ENCODE results near the gene ZP4. TPM values are rescaled to one million over a fixed set of nuclear protein-coding genes. Genes with fewer than 3 reads are reported as not detected.

ZP4 gene
- total and polyA plus RNA-seq, 5 donors, result not detected

GRCh38 chr1:237878406-237878805 is 12.3 kb downstream of the ZP4 start:
- intact Hi-C loops (cut with DNase I), result no loop called here
- H3K9me3 ChIP-seq (ENCODE audit: control insufficient read depth, low read length), result no peaks in the 10 kb centered on the region
- no peaks in the 10 kb centered on the region for H3K4me1 ChIP-seq (ENCODE audit: control insufficient read depth, insufficient read depth, low read length)
- ATAC-seq, result no peak
- no peak overlapping the region for H3K4me3 ChIP-seq (ENCODE audit: low read length)
- DNase-seq, result no peak
- no peaks in the 10 kb centered on the region for H3K27me3 ChIP-seq (ENCODE audit: control insufficient read depth, insufficient read depth)
- no peak overlapping the region for H3K27ac ChIP-seq (ENCODE audit: low read length)
- 77% methylated on average over 1 of the region's 1 CpG for WGBS

DNA sequence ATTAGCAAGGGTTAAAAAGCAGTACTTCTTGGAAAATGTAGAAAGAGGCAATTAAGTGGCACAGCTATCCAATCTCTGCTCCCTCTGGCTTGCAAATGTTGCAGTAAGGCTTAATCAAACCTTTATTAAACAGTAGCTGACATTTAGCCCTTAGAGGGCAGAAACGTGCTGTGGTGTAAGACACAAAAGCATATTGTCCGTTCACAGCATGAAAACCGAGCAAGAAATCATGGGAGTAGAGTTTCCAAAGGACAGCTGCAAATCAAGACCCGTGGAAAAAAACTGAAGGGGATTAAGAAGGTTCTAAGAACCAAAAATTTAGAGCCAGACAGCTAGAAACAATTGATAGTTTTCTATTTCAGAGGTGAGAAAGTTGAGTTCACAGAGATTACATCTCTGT is 13.1 kb downstream of the ZP4 start:
- H3K27me3 ChIP-seq (ENCODE audit: control insufficient read depth, insufficient read depth), result no peaks in the 10 kb centered on the region
- H3K4me3 ChIP-seq (ENCODE audit: low read length), result no peak overlapping the region
- ATAC-seq (no peak), DNase-seq (no peak)
- no peaks in the 10 kb centered on the region for H3K9me3 ChIP-seq (ENCODE audit: control insufficient read depth, low read length)
- no peak overlapping the region for H3K27ac ChIP-seq (ENCODE audit: low read length)
- 46% methylated on average over 4 of the region's 4 CpGs for whole genome bisulfite sequencing
- no peaks in the 10 kb centered on the region for H3K4me1 ChIP-seq (ENCODE audit: control insufficient read depth, insufficient read depth, low read length)
- intact Hi-C loops (cut with DNase I), result no loop called here

- H3K4me1 ChIP-seq (ENCODE audit: control insufficient read depth, insufficient read depth, low read length), result no peaks in the 10 kb centered on the region
- DNase-seq (no peak), ATAC-seq (no peak)
- intact Hi-C loops (cut with DNase I), result no loop called here
- no peak overlapping the region for H3K4me3 ChIP-seq (ENCODE audit: low read length)
- 84% methylated on average over 8 of the region's 8 CpGs for WGBS
- no peaks in the 10 kb centered on the region for H3K27me3 ChIP-seq (ENCODE audit: control insufficient read depth, insufficient read depth)
- H3K9me3 ChIP-seq (ENCODE audit: control insufficient read depth, low read length), result no peaks in the 10 kb centered on the region
- H3K27ac ChIP-seq (ENCODE audit: low read length), result no peak overlapping the region
These were observed 15.4 kb downstream of the ZP4 start for GRCh38 chr1:237875291-237875690.

DNA sequence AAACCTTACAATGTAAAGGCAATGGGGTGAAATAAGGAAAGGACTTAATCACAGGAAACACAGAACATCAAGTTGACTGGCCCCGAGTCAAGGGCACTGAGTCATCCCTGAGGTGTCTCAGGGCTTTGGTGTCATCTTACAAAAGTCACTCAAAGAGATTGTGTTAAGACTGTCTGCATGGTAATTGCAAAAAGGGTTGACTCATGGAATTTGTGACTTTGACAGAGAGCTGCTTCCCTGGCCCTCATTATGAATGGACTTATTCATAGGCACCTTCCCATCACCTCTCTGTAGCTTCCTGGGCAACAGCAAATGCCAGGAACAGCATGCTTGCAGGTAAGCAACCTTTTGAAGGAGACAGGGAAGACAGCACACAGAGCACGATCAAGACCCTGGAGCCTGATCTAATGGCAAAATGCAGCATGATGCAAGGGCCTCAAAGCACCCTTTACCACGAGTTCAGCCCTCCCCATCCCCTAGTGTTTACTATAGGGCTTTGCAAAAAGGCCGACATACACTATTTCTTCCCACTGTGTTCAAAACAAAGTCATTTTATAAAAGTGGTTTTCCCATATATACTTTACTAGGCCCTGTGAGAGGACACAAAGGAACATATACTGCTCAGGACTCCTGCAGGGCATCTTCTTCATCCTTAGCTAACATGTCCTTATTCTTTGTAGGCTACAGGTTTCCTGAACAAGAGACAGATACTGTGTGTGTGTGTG is 17.1 kb downstream of the ZP4 start:
- Histone ChIP-seq H3K9me3 (ENCODE audit: control insufficient read depth, low read length) (no peaks in the 10 kb centered on the region), H3K4me3 (ENCODE audit: low read length) (no peak overlapping the region), H3K27ac (ENCODE audit: low read length) (no peak overlapping the region), H3K4me1 (ENCODE audit: control insufficient read depth, insufficient read depth, low read length) (no peaks in the 10 kb centered on the region), H3K27me3 (ENCODE audit: control insufficient read depth, insufficient read depth) (no peaks in the 10 kb centered on the region)
- 61% methylated on average over 4 of the region's 4 CpGs for WGBS
- DNase-seq (no peak), ATAC-seq (no peak)
- intact Hi-C loops (cut with DNase I), result no loop called here

DNA sequence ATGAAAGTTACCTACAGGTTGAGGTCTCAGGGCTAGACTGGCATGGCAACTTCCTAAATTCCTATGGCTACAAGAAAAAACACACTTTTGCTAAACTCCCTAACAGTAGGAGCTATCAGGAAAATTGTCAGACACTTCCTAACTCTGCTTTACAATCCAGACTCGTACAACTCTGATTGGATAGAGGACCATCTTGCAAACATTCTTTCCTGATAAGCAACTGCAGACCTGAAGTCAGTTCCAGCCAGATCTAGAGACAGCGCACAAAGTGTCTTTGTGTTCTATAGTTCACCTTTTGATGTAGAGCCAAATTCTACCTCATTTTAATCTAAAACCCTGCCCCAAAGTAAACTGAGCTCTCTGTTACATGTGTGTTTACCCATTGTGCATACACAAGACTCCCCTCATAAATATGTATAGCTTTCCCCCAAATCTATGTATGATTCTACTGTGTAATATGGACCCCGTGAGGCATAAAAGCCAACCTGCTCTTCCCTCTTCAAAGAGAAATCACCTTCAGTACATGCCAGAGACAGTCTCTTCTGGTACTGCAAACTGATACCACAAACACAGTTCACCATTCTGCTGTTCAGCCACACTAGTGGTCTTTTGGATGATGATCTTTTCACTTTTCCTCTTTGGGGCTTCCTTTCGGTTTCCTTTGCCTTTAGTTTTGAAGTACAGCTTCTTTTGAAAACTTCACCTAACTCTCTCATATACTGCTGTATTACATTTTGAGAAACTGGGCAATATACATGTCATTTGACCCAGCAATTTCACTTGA is 21.7 kb downstream of the ZP4 start:
- intact Hi-C loops (cut with DNase I), result loop anchor here in 1 of 4 donors (10.0 kb wide), 1 partner anchor 56 kb away; no protein-coding TSS in a partner anchor

DNA sequence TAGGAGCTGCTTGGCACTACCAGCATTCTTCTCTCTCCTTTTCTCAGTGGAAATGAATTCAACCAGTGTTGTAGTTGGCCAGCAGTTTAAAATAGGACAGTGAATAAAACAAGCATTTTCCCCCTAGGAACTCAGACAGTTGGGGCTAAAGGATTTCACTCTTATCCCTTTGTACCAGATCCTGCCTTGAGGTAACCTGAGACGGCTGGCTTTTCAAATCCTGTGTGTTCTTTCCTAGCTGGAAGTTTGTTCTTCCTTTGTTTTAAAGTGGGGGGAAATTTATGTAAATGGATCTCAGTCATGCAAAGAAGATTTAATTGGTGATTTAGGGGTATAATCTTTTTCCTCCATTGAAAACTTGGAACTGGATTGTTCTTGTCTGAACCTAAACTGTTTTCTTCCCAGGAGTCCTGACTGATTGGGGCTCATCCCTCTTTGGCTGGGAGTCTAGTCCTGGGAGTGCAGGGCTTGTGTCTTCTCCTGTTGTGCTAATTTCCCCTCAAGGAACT is 23.3 kb downstream of the ZP4 start:
- WGBS, result 70% methylated on average over 1 of the region's 1 CpG
- ATAC-seq, result no peak
- Histone ChIP-seq H3K27me3 (ENCODE audit: control insufficient read depth, insufficient read depth) (no peaks in the 10 kb centered on the region), H3K9me3 (ENCODE audit: control insufficient read depth, low read length) (no peaks in the 10 kb centered on the region), H3K27ac (ENCODE audit: low read length) (no peak overlapping the region), H3K4me1 (ENCODE audit: control insufficient read depth, insufficient read depth, low read length) (no peaks in the 10 kb centered on the region), H3K4me3 (ENCODE audit: low read length) (no peak overlapping the region)
- no peak for DNase-seq
- intact Hi-C loops (cut with DNase I), result loop anchor here in 1 of 4 donors (10.0 kb wide), 1 partner anchor 57 kb away; no protein-coding TSS in a partner anchor

More for the DNA sequence above, 21.7 kb downstream of the ZP4 start:
- DNase-seq (no peak), ATAC-seq (no peak)
- Histone ChIP-seq H3K4me3 (ENCODE audit: low read length) (no peak overlapping the region), H3K27ac (ENCODE audit: low read length) (no peak overlapping the region), H3K4me1 (ENCODE audit: control insufficient read depth, insufficient read depth, low read length) (no peaks in the 10 kb centered on the region), H3K9me3 (ENCODE audit: control insufficient read depth, low read length) (no peaks in the 10 kb centered on the region), H3K27me3 (ENCODE audit: control insufficient read depth, insufficient read depth) (no peaks in the 10 kb centered on the region)
- 56% methylated on average over 4 of the region's 4 CpGs for WGBS

- DNase-seq (peak; percentile 47 to 83 (median 80)), ATAC-seq (peak; percentile 79 to 83)
- Histone ChIP-seq H3K4me3 (ENCODE audit: low read length) (no peak overlapping the region), H3K27ac (ENCODE audit: low read length) (no peak overlapping the region), H3K27me3 (ENCODE audit: control insufficient read depth, insufficient read depth) (no peaks in the 10 kb centered on the region), H3K9me3 (ENCODE audit: control insufficient read depth, low read length) (no peaks in the 10 kb centered on the region), H3K4me1 (ENCODE audit: control insufficient read depth, insufficient read depth, low read length) (no peaks in the 10 kb centered on the region)
- intact Hi-C loops (cut with DNase I), result loop anchor here in 1 of 4 donors (10.0 kb wide), 1 partner anchor 60 kb away; no protein-coding TSS in a partner anchor
- 14% methylated on average over 25 of the region's 25 CpGs for WGBS
These were observed 26.1 kb downstream of the ZP4 start for GRCh38 chr1:237864338-237865244.

DNA sequence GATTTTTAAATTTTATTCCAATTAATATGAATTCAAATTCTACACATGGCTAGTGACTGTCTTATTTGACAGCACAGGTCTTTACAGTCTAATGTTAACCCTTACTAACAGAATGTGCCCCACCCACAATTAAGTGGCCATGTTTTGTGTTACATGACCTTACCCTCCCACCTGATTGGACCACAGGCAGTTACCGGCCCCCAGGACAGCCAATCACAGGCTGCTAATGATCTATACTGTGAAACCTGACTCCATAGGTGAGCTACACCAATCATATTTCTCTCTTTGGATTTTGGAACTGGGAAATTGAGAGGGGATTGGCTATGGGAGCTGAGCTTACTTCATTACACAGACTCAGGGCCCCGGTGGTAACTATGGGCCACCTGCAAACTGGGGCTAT is 27.5 kb downstream of the ZP4 start:
- H3K9me3 ChIP-seq (ENCODE audit: control insufficient read depth, low read length), result no peaks in the 10 kb centered on the region
- no peak for DNase-seq

DNA sequence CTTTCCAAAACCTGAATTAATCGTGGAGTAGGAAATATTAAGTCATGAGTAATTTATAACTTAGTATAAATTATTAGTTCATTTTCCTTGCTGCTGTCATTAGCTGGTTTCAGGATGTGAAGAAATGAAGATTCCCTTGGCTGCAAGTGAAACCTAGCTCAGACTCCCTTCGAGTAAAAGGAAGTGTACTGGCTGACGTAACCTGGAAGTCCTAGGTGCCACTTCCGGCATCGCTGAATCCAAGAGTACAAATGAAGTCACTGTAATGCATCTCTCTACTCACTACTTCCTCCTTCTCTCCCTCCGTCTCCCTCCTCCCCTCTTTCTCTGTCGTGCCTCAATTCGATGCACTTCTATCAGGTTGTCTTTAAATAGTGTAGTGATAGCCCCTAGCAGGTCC is 28.8 kb downstream of the ZP4 start:
- intact Hi-C loops (cut with DNase I), result loop anchor here in 1 of 4 donors (10.0 kb wide), 1 partner anchor 63 kb away; no protein-coding TSS in a partner anchor
- ATAC-seq, result no peak
- Histone ChIP-seq H3K9me3 (ENCODE audit: control insufficient read depth, low read length) (no peaks in the 10 kb centered on the region), H3K27ac (ENCODE audit: low read length) (no peak overlapping the region), H3K4me1 (ENCODE audit: control insufficient read depth, insufficient read depth, low read length) (no peaks in the 10 kb centered on the region), H3K27me3 (ENCODE audit: control insufficient read depth, insufficient read depth) (no peaks in the 10 kb centered on the region), H3K4me3 (ENCODE audit: low read length) (no peak overlapping the region)
- 67% methylated on average over 8 of the region's 8 CpGs for whole genome bisulfite sequencing
- no peak for DNase-seq

More for the DNA sequence above, 27.5 kb downstream of the ZP4 start:
- H3K4me1 ChIP-seq (ENCODE audit: control insufficient read depth, insufficient read depth, low read length), result no peaks in the 10 kb centered on the region
- no peak for ATAC-seq
- 85% methylated on average over 2 of the region's 2 CpGs for WGBS
- intact Hi-C loops (cut with DNase I), result loop anchor here in 1 of 4 donors (10.0 kb wide), 1 partner anchor 62 kb away; no protein-coding TSS in a partner anchor
- H3K27ac ChIP-seq (ENCODE audit: low read length), result no peak overlapping the region
- no peak overlapping the region for H3K4me3 ChIP-seq (ENCODE audit: low read length)
- H3K27me3 ChIP-seq (ENCODE audit: control insufficient read depth, insufficient read depth), result no peaks in the 10 kb centered on the region

GRCh38 chr1:237858992-237859391 is 31.7 kb downstream of the ZP4 start:
- Histone ChIP-seq H3K4me3 (ENCODE audit: low read length) (no peak overlapping the region), H3K4me1 (ENCODE audit: control insufficient read depth, insufficient read depth, low read length) (no peaks in the 10 kb centered on the region), H3K9me3 (ENCODE audit: control insufficient read depth, low read length) (no peaks in the 10 kb centered on the region), H3K27ac (ENCODE audit: low read length) (no peak overlapping the region), H3K27me3 (ENCODE audit: control insufficient read depth, insufficient read depth) (no peaks in the 10 kb centered on the region)
- WGBS, result 63% methylated on average over 4 of the region's 4 CpGs
- no peak for ATAC-seq
- intact Hi-C loops (cut with DNase I), result no loop called here
- no peak for DNase-seq

All from right cardiac atrium (tissue), 5 donors.